ENCODE results near the gene TES.
"Not testable (repeated sequence)": the region's sequence is repeated elsewhere in the genome, so short reads cannot be mapped to it uniquely, and the experiment has no call there.

Gene TES

GRCh38 chr7:116291937-116292336, 81.6 kb downstream of the TES start:
- Histone ChIP-seq H3K27ac (ENCODE audit: low read depth, low read length) (no peak overlapping the region), H3K9ac (ENCODE audit: low read length in 5 of 5) (no peak overlapping the region), H3K4me1 (ENCODE audit: control insufficient read depth in 5 of 5, insufficient read depth in 5 of 5, low read length in 5 of 5) (peaks cover 0 to 11% (median 2%) of the 10 kb centered on the region in 5 donors), H3K36me3 (ENCODE audit: control insufficient read depth in 5 of 5, insufficient read depth in 5 of 5, low read length in 5 of 5) (no peaks in the 10 kb centered on the region), H3K9me3 (ENCODE audit: control insufficient read depth in 5 of 5, low read length in 5 of 5) (no peaks in the 10 kb centered on the region), H3K27me3 (ENCODE audit: control insufficient read depth in 5 of 5, insufficient read depth in 4 of 5, low read length in 5 of 5) (no peaks in the 10 kb centered on the region), H3K4me3 (ENCODE audit: low read depth in 1 of 5, low read length in 5 of 5) (no peak overlapping the region)

GRCh38 chr7:116292381-116292780, 82.0 kb downstream of the TES start:
- H3K4me3 ChIP-seq (ENCODE audit: low read depth in 1 of 5, low read length in 5 of 5), result no peak overlapping the region
- peaks cover 0 to 11% (median 2%) of the 10 kb centered on the region in 5 donors for H3K4me1 ChIP-seq (ENCODE audit: control insufficient read depth in 5 of 5, insufficient read depth in 5 of 5, low read length in 5 of 5)
- H3K9me3 ChIP-seq (ENCODE audit: control insufficient read depth in 5 of 5, low read length in 5 of 5), result no peaks in the 10 kb centered on the region
- no peaks in the 10 kb centered on the region for H3K27me3 ChIP-seq (ENCODE audit: control insufficient read depth in 5 of 5, insufficient read depth in 4 of 5, low read length in 5 of 5)
- no peak overlapping the region for H3K27ac ChIP-seq (ENCODE audit: low read depth, low read length)
- H3K9ac ChIP-seq (ENCODE audit: low read length in 5 of 5), result no peak overlapping the region
- H3K36me3 ChIP-seq (ENCODE audit: control insufficient read depth in 5 of 5, insufficient read depth in 5 of 5, low read length in 5 of 5), result no peaks in the 10 kb centered on the region

GRCh38 chr7:116293139-116293538, 82.8 kb downstream of the TES start:
- Histone ChIP-seq H3K9me3 (ENCODE audit: control insufficient read depth in 5 of 5, low read length in 5 of 5) (no peaks in the 10 kb centered on the region), H3K4me1 (ENCODE audit: control insufficient read depth in 5 of 5, insufficient read depth in 5 of 5, low read length in 5 of 5) (peaks cover 0 to 11% (median 2%) of the 10 kb centered on the region in 5 donors), H3K36me3 (ENCODE audit: control insufficient read depth in 5 of 5, insufficient read depth in 5 of 5, low read length in 5 of 5) (no peaks in the 10 kb centered on the region), H3K27me3 (ENCODE audit: control insufficient read depth in 5 of 5, insufficient read depth in 4 of 5, low read length in 5 of 5) (no peaks in the 10 kb centered on the region), H3K27ac (ENCODE audit: low read depth, low read length) (no peak overlapping the region), H3K4me3 (ENCODE audit: low read depth in 1 of 5, low read length in 5 of 5) (no peak overlapping the region), H3K9ac (ENCODE audit: low read length in 5 of 5) (no peak overlapping the region)

- Histone ChIP-seq H3K4me3 (ENCODE audit: low read depth in 1 of 5, low read length in 5 of 5) (no peak overlapping the region), H3K9ac (ENCODE audit: low read length in 5 of 5) (no peak overlapping the region), H3K27ac (ENCODE audit: low read depth, low read length) (no peak overlapping the region), H3K9me3 (ENCODE audit: control insufficient read depth in 5 of 5, low read length in 5 of 5) (no peaks in the 10 kb centered on the region), H3K36me3 (ENCODE audit: control insufficient read depth in 5 of 5, insufficient read depth in 5 of 5, low read length in 5 of 5) (no peaks in the 10 kb centered on the region), H3K27me3 (ENCODE audit: control insufficient read depth in 5 of 5, insufficient read depth in 4 of 5, low read length in 5 of 5) (no peaks in the 10 kb centered on the region), H3K4me1 (ENCODE audit: control insufficient read depth in 5 of 5, insufficient read depth in 5 of 5, low read length in 5 of 5) (peaks cover 0 to 11% (median 2%) of the 10 kb centered on the region in 5 donors)
Measured at GRCh38 chr7:116293633-116294032, 83.3 kb downstream of the TES start.

- not testable (repeated sequence) for H3K36me3 ChIP-seq (ENCODE audit: control insufficient read depth in 5 of 5, insufficient read depth in 5 of 5, low read length in 5 of 5); H3K27me3 ChIP-seq (ENCODE audit: control insufficient read depth in 5 of 5, insufficient read depth in 4 of 5, low read length in 5 of 5); H3K27ac ChIP-seq (ENCODE audit: low read depth, low read length); H3K4me1 ChIP-seq (ENCODE audit: control insufficient read depth in 5 of 5, insufficient read depth in 5 of 5, low read length in 5 of 5); H3K9me3 ChIP-seq (ENCODE audit: control insufficient read depth in 5 of 5, low read length in 5 of 5); H3K9ac ChIP-seq (ENCODE audit: low read length in 5 of 5); H3K4me3 ChIP-seq (ENCODE audit: low read depth in 1 of 5, low read length in 5 of 5)
Measured at GRCh38 chr7:116295903-116296302, 85.6 kb downstream of the TES start.

- Histone ChIP-seq H3K4me3 (ENCODE audit: low read depth in 1 of 5, low read length in 5 of 5) (no peak overlapping the region), H3K4me1 (ENCODE audit: control insufficient read depth in 5 of 5, insufficient read depth in 5 of 5, low read length in 5 of 5) (peaks cover 0 to 12% (median 0%) of the 10 kb centered on the region in 5 donors), H3K27me3 (ENCODE audit: control insufficient read depth in 5 of 5, insufficient read depth in 4 of 5, low read length in 5 of 5) (no peaks in the 10 kb centered on the region), H3K9me3 (ENCODE audit: control insufficient read depth in 5 of 5, low read length in 5 of 5) (no peaks in the 10 kb centered on the region), H3K36me3 (ENCODE audit: control insufficient read depth in 5 of 5, insufficient read depth in 5 of 5, low read length in 5 of 5) (no peaks in the 10 kb centered on the region), H3K9ac (ENCODE audit: low read length in 5 of 5) (no peak overlapping the region), H3K27ac (ENCODE audit: low read depth, low read length) (no peak overlapping the region)
Measured at GRCh38 chr7:116298055-116298454, 87.7 kb downstream of the TES start.

- no peak overlapping the region for H3K9ac ChIP-seq (ENCODE audit: low read length in 5 of 5)
- no peaks in the 10 kb centered on the region for H3K36me3 ChIP-seq (ENCODE audit: control insufficient read depth in 5 of 5, insufficient read depth in 5 of 5, low read length in 5 of 5)
- no peaks in the 10 kb centered on the region for H3K9me3 ChIP-seq (ENCODE audit: control insufficient read depth in 5 of 5, low read length in 5 of 5)
- H3K4me3 ChIP-seq (ENCODE audit: low read depth in 1 of 5, low read length in 5 of 5), result no peak overlapping the region
- peaks cover 0 to 15% (median 0%) of the 10 kb centered on the region in 5 donors for H3K4me1 ChIP-seq (ENCODE audit: control insufficient read depth in 5 of 5, insufficient read depth in 5 of 5, low read length in 5 of 5)
- no peak overlapping the region for H3K27ac ChIP-seq (ENCODE audit: low read depth, low read length)
- H3K27me3 ChIP-seq (ENCODE audit: control insufficient read depth in 5 of 5, insufficient read depth in 4 of 5, low read length in 5 of 5), result no peaks in the 10 kb centered on the region
Measured at GRCh38 chr7:116298576-116298975, 88.2 kb downstream of the TES start.

GRCh38 chr7:116305485-116306408, 95.4 kb downstream of the TES start:
- H3K4me1 ChIP-seq (ENCODE audit: control insufficient read depth in 5 of 5, insufficient read depth in 5 of 5, low read length in 5 of 5), result peaks cover 0 to 32% (median 0%) of the 10 kb centered on the region in 5 donors
- H3K9me3 ChIP-seq (ENCODE audit: control insufficient read depth in 5 of 5, low read length in 5 of 5), result no peaks in the 10 kb centered on the region
- H3K4me3 ChIP-seq (ENCODE audit: low read depth in 1 of 5, low read length in 5 of 5), result no peak overlapping the region
- H3K36me3 ChIP-seq (ENCODE audit: control insufficient read depth in 5 of 5, insufficient read depth in 5 of 5, low read length in 5 of 5), result no peaks in the 10 kb centered on the region
- H3K27me3 ChIP-seq (ENCODE audit: control insufficient read depth in 5 of 5, insufficient read depth in 4 of 5, low read length in 5 of 5), result no peaks in the 10 kb centered on the region
- H3K27ac ChIP-seq (ENCODE audit: low read depth, low read length), result peak overlapping the region; percentile 77
- no peak overlapping the region for H3K9ac ChIP-seq (ENCODE audit: low read length in 5 of 5)

GRCh38 chr7:116306409-116307048, 96.2 kb downstream of the TES start:
- Histone ChIP-seq H3K9ac (ENCODE audit: low read length in 5 of 5) (no peak overlapping the region), H3K4me3 (ENCODE audit: low read depth in 1 of 5, low read length in 5 of 5) (no peak overlapping the region), H3K4me1 (ENCODE audit: control insufficient read depth in 5 of 5, insufficient read depth in 5 of 5, low read length in 5 of 5) (peaks cover 0 to 32% (median 0%) of the 10 kb centered on the region in 5 donors), H3K36me3 (ENCODE audit: control insufficient read depth in 5 of 5, insufficient read depth in 5 of 5, low read length in 5 of 5) (no peaks in the 10 kb centered on the region), H3K27ac (ENCODE audit: low read depth, low read length) (peak overlapping the region; percentile 77), H3K27me3 (ENCODE audit: control insufficient read depth in 5 of 5, insufficient read depth in 4 of 5, low read length in 5 of 5) (no peaks in the 10 kb centered on the region), H3K9me3 (ENCODE audit: control insufficient read depth in 5 of 5, low read length in 5 of 5) (no peaks in the 10 kb centered on the region)

- H3K36me3 ChIP-seq (ENCODE audit: control insufficient read depth in 5 of 5, insufficient read depth in 5 of 5, low read length in 5 of 5), result no peaks in the 10 kb centered on the region
- H3K27ac ChIP-seq (ENCODE audit: low read depth, low read length), result no peak overlapping the region
- H3K9ac ChIP-seq (ENCODE audit: low read length in 5 of 5), result no peak overlapping the region
- no peaks in the 10 kb centered on the region for H3K9me3 ChIP-seq (ENCODE audit: control insufficient read depth in 5 of 5, low read length in 5 of 5)
- H3K27me3 ChIP-seq (ENCODE audit: control insufficient read depth in 5 of 5, insufficient read depth in 4 of 5, low read length in 5 of 5), result no peaks in the 10 kb centered on the region
- peaks cover 0 to 25% (median 0%) of the 10 kb centered on the region in 5 donors for H3K4me1 ChIP-seq (ENCODE audit: control insufficient read depth in 5 of 5, insufficient read depth in 5 of 5, low read length in 5 of 5)
- H3K4me3 ChIP-seq (ENCODE audit: low read depth in 1 of 5, low read length in 5 of 5), result no peak overlapping the region
Measured at GRCh38 chr7:116307253-116307652, 96.9 kb downstream of the TES start.
